ENCODE data around the gene ZBTB7B.

The ZBTB7B gene

GRCh38 chr1:155017041-155017945, 14.7 kb downstream of the ZBTB7B start:
- peak overlapping the region; percentile 18 to 23 for H3K4me3 ChIP-seq (replicated peaks in 1 of 2; ENCODE audit: low read depth in 2 of 2, low read length in 2 of 2)

GRCh38 chr1:155017946-155018316, 15.3 kb downstream of the ZBTB7B start:
- H3K4me3 ChIP-seq (replicated peaks in 1 of 2; ENCODE audit: low read depth in 2 of 2, low read length in 2 of 2) = peak overlapping the region; percentile 18 to 23
- TF ChIP-seq CTCF (IDR thresholded peaks at IDR 0.05; ENCODE audit: low read depth, low read length) = no peak

More at GRCh38 chr1:155017041-155017945, 14.7 kb downstream of the ZBTB7B start:
- peak; percentile 98 for TF ChIP-seq CTCF (IDR thresholded peaks at IDR 0.05; ENCODE audit: low read depth, low read length)
- peak; percentile 89 to 92 for DNase-seq (ENCODE audit: low read depth in 2 of 2)

GRCh38 chr1:155018617-155019348, 16.2 kb downstream of the ZBTB7B start:
- H3K4me3 ChIP-seq (replicated peaks in 1 of 2; ENCODE audit: low read depth in 2 of 2, low read length in 2 of 2) = no peak overlapping the region
- TF ChIP-seq CTCF (IDR thresholded peaks at IDR 0.05; ENCODE audit: low read depth, low read length) = no peak
- DNase-seq (ENCODE audit: low read depth in 2 of 2) = no peak

More at GRCh38 chr1:155017946-155018316, 15.3 kb downstream of the ZBTB7B start:
- no peak for DNase-seq (ENCODE audit: low read depth in 2 of 2)

GRCh38 chr1:155019377-155020245, 17.0 kb downstream of the ZBTB7B start:
- H3K4me3 ChIP-seq (replicated peaks in 1 of 2; ENCODE audit: low read depth in 2 of 2, low read length in 2 of 2) = no peak overlapping the region
- TF ChIP-seq CTCF (IDR thresholded peaks at IDR 0.05; ENCODE audit: low read depth, low read length) = no peak
- DNase-seq (ENCODE audit: low read depth in 2 of 2) = no peak

GRCh38 chr1:155022136-155022926, 19.7 kb downstream of the ZBTB7B start:
- no peak for TF ChIP-seq CTCF (IDR thresholded peaks at IDR 0.05; ENCODE audit: low read depth, low read length)
- no peak for DNase-seq (ENCODE audit: low read depth in 2 of 2)

GRCh38 chr1:155022927-155023236, 20.3 kb downstream of the ZBTB7B start:
- H3K4me3 ChIP-seq (replicated peaks in 1 of 2; ENCODE audit: low read depth in 2 of 2, low read length in 2 of 2) = no peak overlapping the region
- TF ChIP-seq CTCF (IDR thresholded peaks at IDR 0.05; ENCODE audit: low read depth, low read length) = no peak
- DNase-seq (ENCODE audit: low read depth in 2 of 2) = no peak

More at GRCh38 chr1:155022136-155022926, 19.7 kb downstream of the ZBTB7B start:
- no peak overlapping the region for H3K4me3 ChIP-seq (replicated peaks in 1 of 2; ENCODE audit: low read depth in 2 of 2, low read length in 2 of 2)
